ENCODE results near the gene ADGRE2.
"Not testable (repeated sequence)": the region's sequence is repeated elsewhere in the genome, so short reads cannot be mapped to it uniquely, and the experiment has no call there.

ADGRE2 gene

DNA sequence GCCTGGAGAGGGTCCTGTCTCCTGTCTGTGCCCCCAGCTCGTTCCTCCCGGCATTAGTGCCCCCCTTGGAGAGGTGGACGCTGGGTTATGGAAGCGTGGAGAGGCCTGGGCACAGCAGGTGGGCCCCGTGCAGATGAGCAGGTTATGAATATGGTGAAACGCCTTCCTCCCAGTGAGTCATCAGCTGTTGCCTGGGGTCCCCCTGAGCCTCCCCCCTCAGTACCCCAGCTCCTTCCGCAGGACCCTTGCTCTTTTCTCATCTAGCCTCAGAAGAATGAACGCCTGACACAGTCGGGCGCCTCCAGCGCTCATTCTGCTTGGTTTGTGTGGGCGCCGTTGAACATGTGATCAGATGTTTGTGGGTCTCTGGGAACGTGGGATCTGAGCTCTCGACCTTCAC, 12.5 kb downstream of the ADGRE2 start:
- not testable (repeated sequence) for H3K36me3 ChIP-seq (ENCODE audit: insufficient read depth, low read length); H3K9ac ChIP-seq (ENCODE audit: low read depth, low read length); H3K9me3 ChIP-seq (replicated peaks; ENCODE audit: low read length); H3K27me3 ChIP-seq (ENCODE audit: control insufficient read depth, insufficient read depth, low read length); H3K4me3 ChIP-seq (ENCODE audit: low read length); H3K4me1 ChIP-seq (ENCODE audit: control insufficient read depth, insufficient read depth, low read length); H3K4me2 ChIP-seq (ENCODE audit: low read length)

DNA sequence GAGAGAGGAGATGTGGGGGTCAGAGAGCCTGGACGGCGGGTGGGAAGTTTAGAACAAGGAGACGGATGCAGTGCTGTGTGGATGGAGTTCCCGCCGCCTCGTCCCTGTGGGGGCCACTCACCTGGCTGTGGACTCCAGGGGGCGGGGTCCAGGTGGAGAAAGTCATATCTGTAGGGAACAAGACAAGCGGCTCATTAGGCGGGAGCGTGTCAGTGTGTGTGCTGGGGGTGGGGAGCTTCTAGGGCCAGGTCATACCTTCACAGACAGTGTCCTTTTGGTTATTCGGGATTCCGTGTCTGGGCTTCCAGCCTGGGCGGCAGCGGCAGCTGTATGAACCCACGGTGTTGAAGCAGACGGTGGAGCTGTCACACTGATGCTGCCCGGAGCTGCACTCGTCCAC, 13.0 kb downstream of the ADGRE2 start:
- H3K27me3 ChIP-seq (ENCODE audit: control insufficient read depth, insufficient read depth, low read length); H3K36me3 ChIP-seq (ENCODE audit: insufficient read depth, low read length); H3K4me2 ChIP-seq (ENCODE audit: low read length); H3K9me3 ChIP-seq (replicated peaks; ENCODE audit: low read length); H3K4me3 ChIP-seq (ENCODE audit: low read length); H3K9ac ChIP-seq (ENCODE audit: low read depth, low read length); H3K4me1 ChIP-seq (ENCODE audit: control insufficient read depth, insufficient read depth, low read length): not testable (repeated sequence)

GRCh38 chr19:14764401-14764800, 14.0 kb downstream of the ADGRE2 start:
- H3K4me3 ChIP-seq (ENCODE audit: low read length): no peak overlapping the region

GRCh38 chr19:14763497-14764145, 14.7 kb downstream of the ADGRE2 start:
- H3K4me2 ChIP-seq (ENCODE audit: low read length): no peak overlapping the region
- no peaks in the 10 kb centered on the region for H3K27me3 ChIP-seq (ENCODE audit: control insufficient read depth, insufficient read depth, low read length)
- H3K4me3 ChIP-seq (ENCODE audit: low read length): no peak overlapping the region
- H3K4me1 ChIP-seq (ENCODE audit: control insufficient read depth, insufficient read depth, low read length): no peaks in the 10 kb centered on the region
- H3K9ac ChIP-seq (ENCODE audit: low read depth, low read length): no peak overlapping the region
- peaks cover under 1% of the 10 kb centered on the region for H3K36me3 ChIP-seq (ENCODE audit: insufficient read depth, low read length)
- no peaks in the 10 kb centered on the region for H3K9me3 ChIP-seq (replicated peaks; ENCODE audit: low read length)

More at GRCh38 chr19:14764401-14764800, 14.0 kb downstream of the ADGRE2 start:
- H3K4me2 ChIP-seq (ENCODE audit: low read length): no peak overlapping the region
- no peaks in the 10 kb centered on the region for H3K9me3 ChIP-seq (replicated peaks; ENCODE audit: low read length)
- no peaks in the 10 kb centered on the region for H3K27me3 ChIP-seq (ENCODE audit: control insufficient read depth, insufficient read depth, low read length)
- H3K9ac ChIP-seq (ENCODE audit: low read depth, low read length): no peak overlapping the region
- peaks cover 4% of the 10 kb centered on the region for H3K36me3 ChIP-seq (ENCODE audit: insufficient read depth, low read length)
- no peaks in the 10 kb centered on the region for H3K4me1 ChIP-seq (ENCODE audit: control insufficient read depth, insufficient read depth, low read length)

DNA sequence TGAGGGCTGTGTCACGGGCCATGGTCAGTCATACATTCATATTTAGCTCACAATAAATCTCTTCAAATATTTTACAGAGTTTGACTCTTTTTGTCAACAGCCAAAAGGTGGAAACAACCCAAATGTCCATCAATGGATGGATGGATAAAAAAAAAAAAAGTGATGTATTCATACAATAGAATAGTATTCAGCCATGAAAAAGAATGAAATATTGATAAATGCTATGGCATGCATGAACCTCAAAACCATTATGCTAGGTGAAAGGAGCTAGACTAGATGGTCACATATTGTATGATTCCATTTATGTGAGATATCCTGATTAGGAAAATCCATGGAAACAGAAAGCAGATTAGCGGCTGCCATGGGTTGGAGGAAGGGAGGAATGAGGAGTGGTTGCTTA, 16.2 kb downstream of the ADGRE2 start:
- no peak overlapping the region for H3K9ac ChIP-seq (ENCODE audit: low read depth, low read length)
- H3K36me3 ChIP-seq (ENCODE audit: insufficient read depth, low read length): no peaks in the 10 kb centered on the region
- no peak overlapping the region for H3K4me3 ChIP-seq (ENCODE audit: low read length)
- no peaks in the 10 kb centered on the region for H3K4me1 ChIP-seq (ENCODE audit: control insufficient read depth, insufficient read depth, low read length)
- no peaks in the 10 kb centered on the region for H3K27me3 ChIP-seq (ENCODE audit: control insufficient read depth, insufficient read depth, low read length)
- no peaks in the 10 kb centered on the region for H3K9me3 ChIP-seq (replicated peaks; ENCODE audit: low read length)
- H3K4me2 ChIP-seq (ENCODE audit: low read length): no peak overlapping the region

GRCh38 chr19:14761607-14762006, 16.8 kb downstream of the ADGRE2 start:
- H3K9ac ChIP-seq (ENCODE audit: low read depth, low read length): no peak overlapping the region
- H3K4me1 ChIP-seq (ENCODE audit: control insufficient read depth, insufficient read depth, low read length): no peaks in the 10 kb centered on the region
- H3K36me3 ChIP-seq (ENCODE audit: insufficient read depth, low read length): no peaks in the 10 kb centered on the region
- H3K27me3 ChIP-seq (ENCODE audit: control insufficient read depth, insufficient read depth, low read length): no peaks in the 10 kb centered on the region
- no peak overlapping the region for H3K4me2 ChIP-seq (ENCODE audit: low read length)
- H3K4me3 ChIP-seq (ENCODE audit: low read length): no peak overlapping the region
- no peaks in the 10 kb centered on the region for H3K9me3 ChIP-seq (replicated peaks; ENCODE audit: low read length)

DNA sequence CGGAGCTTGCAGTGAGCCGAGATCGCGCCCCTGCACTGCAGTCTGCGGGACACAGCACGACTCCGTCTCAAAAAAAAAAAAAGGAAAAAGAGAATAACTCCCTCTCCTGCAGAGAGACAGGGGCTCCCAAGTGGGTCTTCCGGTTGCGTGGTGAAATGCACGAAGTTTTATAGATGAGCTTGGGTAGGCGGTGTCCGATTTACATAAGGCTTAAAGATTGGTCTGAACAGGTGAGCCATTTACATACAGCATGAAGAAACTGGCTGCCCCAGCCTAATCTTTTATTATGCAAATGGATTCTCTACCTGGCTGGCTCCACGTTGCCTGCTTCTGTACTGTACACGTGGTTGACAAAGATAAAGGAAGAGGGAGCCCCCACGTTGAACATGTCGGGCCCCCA, 19.5 kb downstream of the ADGRE2 start:
- H3K36me3 ChIP-seq (ENCODE audit: insufficient read depth, low read length): no peaks in the 10 kb centered on the region
- no peaks in the 10 kb centered on the region for H3K4me1 ChIP-seq (ENCODE audit: control insufficient read depth, insufficient read depth, low read length)
- H3K27me3 ChIP-seq (ENCODE audit: control insufficient read depth, insufficient read depth, low read length): no peaks in the 10 kb centered on the region
- no peak overlapping the region for H3K4me3 ChIP-seq (ENCODE audit: low read length)
- H3K9ac ChIP-seq (ENCODE audit: low read depth, low read length): no peak overlapping the region
- no peaks in the 10 kb centered on the region for H3K9me3 ChIP-seq (replicated peaks; ENCODE audit: low read length)
- H3K4me2 ChIP-seq (ENCODE audit: low read length): no peak overlapping the region

DNA sequence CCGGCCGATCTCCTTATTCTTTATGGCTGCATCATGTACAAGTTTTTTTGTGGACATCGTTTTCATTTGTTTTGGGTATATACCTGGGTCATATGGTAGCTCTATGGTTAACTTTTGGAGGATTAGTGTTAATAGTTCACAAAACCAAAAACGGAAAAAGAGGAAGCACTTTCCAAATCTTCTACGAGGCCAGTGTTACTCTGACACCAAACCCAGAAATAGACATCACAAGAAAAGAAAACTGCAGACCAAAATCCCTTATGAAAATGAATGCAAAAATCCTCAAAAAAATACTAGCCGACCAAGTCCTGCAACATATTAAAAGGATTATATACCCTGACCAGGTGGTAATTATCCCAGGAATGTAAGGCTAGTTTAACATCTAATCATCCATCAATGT, 29.8 kb downstream of the ADGRE2 start:
- peaks cover 6% of the 10 kb centered on the region for H3K36me3 ChIP-seq (ENCODE audit: insufficient read depth, low read length)
- no peak overlapping the region for H3K4me2 ChIP-seq (ENCODE audit: low read length)
- H3K4me1 ChIP-seq (ENCODE audit: control insufficient read depth, insufficient read depth, low read length): no peaks in the 10 kb centered on the region
- H3K9me3 ChIP-seq (replicated peaks; ENCODE audit: low read length): no peaks in the 10 kb centered on the region
- H3K27me3 ChIP-seq (ENCODE audit: control insufficient read depth, insufficient read depth, low read length): no peaks in the 10 kb centered on the region
- no peak overlapping the region for H3K4me3 ChIP-seq (ENCODE audit: low read length)
- no peak overlapping the region for H3K9ac ChIP-seq (ENCODE audit: low read depth, low read length)

DNA sequence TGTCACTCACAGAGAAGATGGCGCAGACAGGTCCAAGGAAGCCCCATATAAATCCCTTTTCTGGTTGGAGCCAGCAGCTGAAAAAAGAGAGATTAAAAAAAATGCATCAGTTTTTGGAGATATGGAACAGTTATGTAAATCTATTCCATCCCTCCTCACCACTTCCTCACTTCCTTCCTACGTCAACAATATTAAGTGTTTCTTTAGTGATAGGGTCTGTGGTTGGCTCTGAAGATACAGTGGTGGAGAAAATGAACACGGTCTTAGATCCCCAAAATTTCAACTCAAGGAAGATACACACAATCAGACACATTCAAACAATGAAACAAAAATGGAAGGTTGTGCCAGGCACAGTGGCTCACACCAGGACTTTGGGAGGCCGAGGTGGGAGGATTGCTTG, 31.5 kb downstream of the ADGRE2 start:
- Histone ChIP-seq H3K27me3 (ENCODE audit: control insufficient read depth, insufficient read depth, low read length) (no peaks in the 10 kb centered on the region), H3K9me3 (replicated peaks; ENCODE audit: low read length) (peaks cover 3% of the 10 kb centered on the region), H3K9ac (ENCODE audit: low read depth, low read length) (no peak overlapping the region), H3K4me3 (ENCODE audit: low read length) (no peak overlapping the region), H3K4me1 (ENCODE audit: control insufficient read depth, insufficient read depth, low read length) (no peaks in the 10 kb centered on the region), H3K36me3 (ENCODE audit: insufficient read depth, low read length) (peaks cover 9% of the 10 kb centered on the region), H3K4me2 (ENCODE audit: low read length) (no peak overlapping the region)

- H3K36me3 ChIP-seq (ENCODE audit: insufficient read depth, low read length): no peaks in the 10 kb centered on the region
Measured at GRCh38 chr19:14735915-14736314, 42.4 kb downstream of the ADGRE2 start.

GRCh38 chr19:14733574-14733973, 44.8 kb downstream of the ADGRE2 start:
- no peaks in the 10 kb centered on the region for H3K4me1 ChIP-seq (ENCODE audit: control insufficient read depth, insufficient read depth, low read length)
- no peak overlapping the region for H3K9ac ChIP-seq (ENCODE audit: low read depth, low read length)
- no peaks in the 10 kb centered on the region for H3K36me3 ChIP-seq (ENCODE audit: insufficient read depth, low read length)
- H3K4me2 ChIP-seq (ENCODE audit: low read length): no peak overlapping the region
- H3K9me3 ChIP-seq (replicated peaks; ENCODE audit: low read length): peaks cover 1% of the 10 kb centered on the region
- no peak overlapping the region for H3K4me3 ChIP-seq (ENCODE audit: low read length)
- H3K27me3 ChIP-seq (ENCODE audit: control insufficient read depth, insufficient read depth, low read length): no peaks in the 10 kb centered on the region

More at GRCh38 chr19:14735915-14736314, 42.4 kb downstream of the ADGRE2 start:
- H3K27me3 ChIP-seq (ENCODE audit: control insufficient read depth, insufficient read depth, low read length): no peaks in the 10 kb centered on the region
- no peak overlapping the region for H3K4me2 ChIP-seq (ENCODE audit: low read length)
- no peak overlapping the region for H3K4me3 ChIP-seq (ENCODE audit: low read length)
- no peak overlapping the region for H3K9ac ChIP-seq (ENCODE audit: low read depth, low read length)
- H3K4me1 ChIP-seq (ENCODE audit: control insufficient read depth, insufficient read depth, low read length): no peaks in the 10 kb centered on the region
- no peaks in the 10 kb centered on the region for H3K9me3 ChIP-seq (replicated peaks; ENCODE audit: low read length)

GRCh38 chr19:14732510-14732909, 45.9 kb downstream of the ADGRE2 start:
- H3K36me3 ChIP-seq (ENCODE audit: insufficient read depth, low read length): no peaks in the 10 kb centered on the region
- no peak overlapping the region for H3K9ac ChIP-seq (ENCODE audit: low read depth, low read length)
- H3K4me2 ChIP-seq (ENCODE audit: low read length): no peak overlapping the region
- H3K4me3 ChIP-seq (ENCODE audit: low read length): no peak overlapping the region
- H3K4me1 ChIP-seq (ENCODE audit: control insufficient read depth, insufficient read depth, low read length): no peaks in the 10 kb centered on the region
- no peaks in the 10 kb centered on the region for H3K27me3 ChIP-seq (ENCODE audit: control insufficient read depth, insufficient read depth, low read length)
- peaks cover 3% of the 10 kb centered on the region for H3K9me3 ChIP-seq (replicated peaks; ENCODE audit: low read length)
